ENCODE results near the gene ZC3HAV1.

- no peak for TF ChIP-seq SP1 (IDR thresholded peaks at IDR 0.05)
- TF ChIP-seq PKNOX1 (IDR thresholded peaks at IDR 0.05): no peak
- no peak for TF ChIP-seq FOXM1 (IDR thresholded peaks at IDR 0.05; ENCODE audit: borderline replicate concordance)
These were observed 15.5 kb downstream of the ZC3HAV1 start for GRCh38 chr7:139094030-139094429.

All from HEK293T (cell line).